Hepatocyte (in vitro differentiated cells): ENCODE data around the gene CRYZ.

Experiments used
- CTCF ChIP-seq: fragments of 200-600 bp; sonication (generic); IDR thresholded peaks from 2 replicates; pipeline ENCODE4 v1.5.1; 2016; ENCODE audit warnings: antibody characterized with exemption, mild to moderate bottlenecking; ENCODE audit not compliant: poor library complexity
- EZH2 ChIP-seq: fragments of 200-600 bp; sonication (generic); IDR thresholded peaks from 2 replicates; pipeline ENCODE4 v1.6.1; 2016; ENCODE audit warnings: antibody characterized with exemption, mild to moderate bottlenecking, borderline replicate concordance
- EZH2phosphoT487 ChIP-seq: fragments of 200-600 bp; sonication (generic); IDR thresholded peaks from one replicate; pipeline ENCODE4 v1.6.1; 2018; ENCODE audit warnings: antibody characterized with exemption, mild to moderate bottlenecking, low read depth, moderate library complexity; ENCODE audit not compliant: unreplicated experiment, severe bottlenecking

- no peak for TF ChIP-seq CTCF
- TF ChIP-seq EZH2, result no peak
- TF ChIP-seq EZH2phosphoT487, result no peak
Measured at GRCh38 chr1:74716822-74717221, 16.0 kb downstream of the CRYZ start.
